ENCODE measurements around the gene AOC2.
"Not testable (repeated sequence)": the region's sequence is repeated elsewhere in the genome, so short reads cannot be mapped to it uniquely, and the experiment has no call there.

AOC2 gene

DNA sequence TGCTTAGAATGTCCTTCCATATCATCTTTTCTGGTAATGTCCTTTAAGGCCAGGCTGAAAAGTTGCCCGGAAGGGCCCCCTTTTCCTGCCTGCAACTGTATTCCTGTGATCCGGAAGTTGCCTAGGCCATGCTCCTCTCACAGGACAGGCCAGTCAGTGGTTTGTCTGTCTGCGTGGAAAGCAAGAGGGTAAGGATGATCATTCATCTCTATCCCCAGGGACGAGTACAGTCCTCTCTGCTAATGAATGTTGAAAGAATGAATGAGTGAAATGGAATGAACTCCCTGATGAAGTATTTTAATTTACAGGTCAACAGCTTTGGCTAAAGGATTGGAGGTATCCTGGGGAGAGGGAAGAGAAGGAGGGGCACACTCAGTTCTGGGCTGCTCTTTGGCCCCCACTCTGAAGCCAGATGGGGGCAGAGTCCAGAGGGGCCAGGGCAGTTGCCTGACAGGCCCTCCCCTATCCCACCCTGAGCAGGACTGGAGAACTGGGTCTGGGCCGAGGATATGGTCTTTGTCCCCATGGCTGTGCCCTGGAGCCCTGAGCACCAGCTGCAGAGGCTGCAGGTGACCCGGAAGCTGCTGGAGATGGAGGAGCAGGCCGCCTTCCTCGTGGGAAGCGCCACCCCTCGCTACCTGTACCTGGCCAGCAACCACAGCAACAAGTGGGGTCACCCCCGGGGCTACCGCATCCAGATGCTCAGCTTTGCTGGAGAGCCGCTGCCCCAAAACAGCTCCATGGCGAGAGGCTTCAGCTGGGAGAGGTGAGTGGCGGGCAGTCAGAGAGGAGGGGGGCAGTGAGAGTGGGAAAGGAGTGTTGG is 9.8 kb downstream of the AOC2 start:
- no peak for DNase-seq

DNA sequence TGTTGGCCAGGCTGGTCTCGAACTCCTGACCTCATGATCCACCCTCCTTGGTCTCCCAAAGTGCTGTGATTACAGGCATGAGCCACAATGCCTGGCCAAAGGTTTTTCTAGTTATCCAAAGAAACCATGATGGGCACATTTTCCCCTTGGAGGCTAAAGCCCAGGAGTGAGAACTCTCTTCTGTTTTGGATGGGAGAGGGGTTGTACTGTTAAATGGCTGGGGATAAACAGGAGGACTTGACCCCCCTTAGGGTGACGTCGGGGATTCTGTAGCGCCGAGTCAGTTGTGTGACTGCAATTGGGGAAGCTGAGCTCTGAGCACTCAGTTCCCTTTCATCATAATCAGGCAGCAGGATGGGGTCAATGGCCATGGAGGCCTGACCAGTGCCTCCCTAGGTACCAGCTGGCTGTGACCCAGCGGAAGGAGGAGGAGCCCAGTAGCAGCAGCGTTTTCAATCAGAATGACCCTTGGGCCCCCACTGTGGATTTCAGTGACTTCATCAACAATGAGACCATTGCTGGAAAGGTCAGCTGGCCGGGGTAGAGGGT is 10.7 kb downstream of the AOC2 start:
- no peak for DNase-seq

DNA sequence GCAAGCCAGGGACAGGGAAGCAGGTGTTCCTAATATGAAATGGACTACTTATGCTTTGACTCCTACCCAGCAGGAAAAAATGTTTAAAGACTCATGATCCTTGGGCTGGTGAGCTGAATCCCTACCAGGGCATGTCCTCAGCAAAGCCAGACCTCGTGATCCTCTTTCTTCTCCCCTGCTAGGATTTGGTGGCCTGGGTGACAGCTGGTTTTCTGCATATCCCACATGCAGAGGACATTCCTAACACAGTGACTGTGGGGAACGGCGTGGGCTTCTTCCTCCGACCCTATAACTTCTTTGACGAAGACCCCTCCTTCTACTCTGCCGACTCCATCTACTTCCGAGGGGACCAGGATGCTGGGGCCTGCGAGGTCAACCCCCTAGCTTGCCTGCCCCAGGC is 11.7 kb downstream of the AOC2 start:
- DNase-seq, result not testable (repeated sequence)

DNA sequence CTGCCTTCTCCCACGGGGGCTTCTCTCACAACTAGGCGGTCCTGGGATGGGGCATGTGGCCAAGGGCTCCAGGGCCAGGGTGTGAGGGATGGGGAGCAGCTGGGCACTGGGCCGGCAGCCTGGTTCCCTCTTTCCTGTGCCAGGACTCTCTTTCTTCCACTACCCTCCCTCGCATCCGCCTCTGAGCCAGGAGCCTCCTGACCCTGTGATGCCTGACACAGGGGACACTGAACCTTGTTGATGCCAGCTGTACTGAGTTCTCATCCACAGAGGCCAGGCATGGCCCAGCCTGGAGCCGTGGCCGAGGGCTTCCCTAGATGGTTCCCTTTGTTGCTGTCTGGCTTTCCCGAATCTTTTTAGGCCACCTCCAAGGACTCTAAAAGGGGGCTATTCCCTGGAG is 12.1 kb downstream of the AOC2 start:
- not testable (repeated sequence) for DNase-seq

DNA sequence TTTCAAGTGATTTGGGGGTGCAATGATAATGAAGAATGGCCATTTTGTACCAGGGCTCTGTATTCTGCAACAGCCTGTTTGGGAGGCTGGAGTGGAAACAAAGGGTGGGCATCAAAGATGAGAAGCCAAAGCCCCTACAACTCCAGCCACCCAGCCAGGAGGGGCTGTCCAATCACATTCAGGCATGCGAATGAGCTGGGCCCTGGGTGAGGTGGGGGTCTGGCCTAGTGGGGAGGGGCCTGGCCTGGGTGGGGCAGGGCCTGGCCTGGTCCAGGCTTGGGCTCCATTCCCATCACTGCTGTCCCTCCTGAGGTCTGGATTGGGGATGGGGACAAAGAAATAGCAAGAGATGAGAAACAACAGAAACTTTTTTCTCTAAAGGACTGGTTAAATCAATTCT is 13.0 kb downstream of the AOC2 start:
- no peak for DNase-seq

DNA sequence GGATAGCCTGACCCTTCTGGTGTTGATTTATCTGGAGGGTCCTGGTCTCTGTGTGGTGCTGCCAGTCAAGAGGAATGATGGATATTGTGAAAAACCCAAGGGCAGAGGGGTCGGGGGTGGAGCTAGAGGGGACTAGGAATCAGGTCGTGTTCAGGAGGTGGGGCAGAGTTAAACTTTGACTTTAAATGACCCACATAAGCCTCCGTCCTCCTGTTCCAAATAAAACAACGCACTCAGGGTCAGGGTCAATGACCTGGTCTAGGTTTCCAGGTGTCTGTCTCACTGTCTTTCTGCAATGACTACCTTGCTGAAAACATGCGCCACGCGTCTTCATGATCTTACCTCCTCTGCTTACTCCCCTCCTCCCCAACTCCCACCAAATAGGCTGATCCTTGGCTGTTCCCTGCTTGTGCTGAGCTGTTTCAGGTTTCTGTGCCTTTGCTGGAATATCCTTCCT is 21.3 kb downstream of the AOC2 start:
- no peak for DNase-seq

DNA sequence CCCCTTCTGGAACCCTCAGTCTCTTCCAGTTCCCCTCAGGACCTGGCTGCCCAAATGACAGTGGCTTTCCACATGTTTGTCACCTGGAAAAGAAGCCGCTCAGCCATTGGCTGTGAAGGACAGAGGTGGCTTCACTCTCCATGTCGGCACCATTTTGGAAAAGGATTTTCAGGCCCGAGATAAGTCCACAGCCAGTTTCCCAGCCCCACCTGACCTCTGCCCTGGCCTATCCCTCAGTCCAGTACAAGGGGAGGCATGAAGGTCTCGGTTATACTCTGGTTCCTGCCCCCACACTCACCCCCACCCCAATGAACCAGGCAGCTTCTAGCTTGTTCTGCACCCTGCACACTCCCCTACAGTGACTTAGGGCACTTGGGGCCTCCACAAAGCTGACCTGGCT is 21.8 kb downstream of the AOC2 start:
- no peak for DNase-seq

DNA sequence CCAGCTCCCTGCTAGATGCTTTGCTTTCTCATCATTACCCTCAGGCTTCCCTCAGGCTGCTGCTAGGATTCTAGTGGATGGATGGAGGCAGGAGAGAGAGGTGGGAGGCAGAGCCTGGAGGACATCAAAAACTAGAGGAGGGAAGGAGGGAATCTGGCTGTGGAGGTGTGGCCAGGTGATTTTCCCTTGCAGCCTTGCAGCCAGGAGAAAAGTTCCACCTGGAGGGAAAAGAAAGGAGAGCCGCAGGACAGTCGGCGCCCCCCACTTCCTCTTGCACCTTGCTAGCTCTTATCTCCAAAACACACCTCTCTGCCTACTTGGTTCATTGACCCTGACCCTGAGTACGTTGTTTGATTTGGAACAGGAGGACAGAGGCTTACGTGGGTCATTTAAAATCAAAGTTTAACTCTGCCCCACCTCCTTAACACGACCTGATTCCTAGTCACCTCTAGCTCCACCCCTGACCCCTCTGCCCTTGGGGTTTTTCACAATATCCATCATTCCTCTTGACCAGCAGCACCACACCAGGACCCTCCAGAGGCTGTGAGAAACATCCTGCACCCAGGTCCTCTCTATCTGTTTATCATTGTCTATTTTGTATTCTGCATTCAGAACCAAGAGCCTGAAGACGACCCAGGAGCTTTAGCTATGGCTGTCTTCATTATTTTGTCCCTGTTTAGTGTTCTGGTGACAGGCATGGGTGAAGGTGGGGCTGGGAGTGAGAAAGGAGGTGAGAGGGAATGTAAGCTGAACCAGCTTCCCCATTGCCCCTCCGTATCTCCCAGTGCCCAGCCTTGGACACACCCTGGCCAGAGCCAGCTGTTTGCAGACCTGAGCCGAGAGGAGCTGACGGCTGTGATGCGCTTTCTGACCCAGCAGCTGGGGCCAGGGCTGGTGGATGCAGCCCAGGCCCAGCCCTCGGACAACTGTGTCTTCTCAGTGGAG is 22.5 kb downstream of the AOC2 start:
- DNase-seq, result no peak

DNA sequence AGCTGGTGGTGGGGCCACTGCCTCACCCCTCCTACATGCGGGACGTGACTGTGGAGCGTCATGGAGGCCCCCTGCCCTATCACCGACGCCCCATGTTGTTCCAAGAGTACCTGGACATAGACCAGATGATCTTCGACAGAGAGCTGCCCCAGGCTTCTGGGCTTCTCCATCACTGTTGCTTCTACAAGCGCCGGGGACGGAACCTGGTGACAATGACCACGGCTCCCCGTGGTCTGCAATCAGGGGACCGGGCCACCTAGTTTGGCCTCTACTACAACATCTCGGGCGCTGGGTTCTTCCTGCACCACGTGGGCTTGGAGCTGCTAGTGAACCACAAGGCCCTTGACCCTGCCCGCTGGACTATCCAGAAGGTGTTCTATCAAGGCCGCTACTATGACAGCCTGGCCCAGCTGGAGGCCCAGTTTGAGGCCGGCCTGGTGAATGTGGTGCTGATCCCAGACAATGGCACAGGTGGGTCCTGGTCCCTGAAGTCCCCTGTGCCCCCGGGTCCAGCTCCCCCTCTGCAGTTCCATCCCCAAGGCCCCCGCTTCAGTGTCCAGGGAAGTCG is 23.4 kb downstream of the AOC2 start:
- not testable (repeated sequence) for DNase-seq

DNA sequence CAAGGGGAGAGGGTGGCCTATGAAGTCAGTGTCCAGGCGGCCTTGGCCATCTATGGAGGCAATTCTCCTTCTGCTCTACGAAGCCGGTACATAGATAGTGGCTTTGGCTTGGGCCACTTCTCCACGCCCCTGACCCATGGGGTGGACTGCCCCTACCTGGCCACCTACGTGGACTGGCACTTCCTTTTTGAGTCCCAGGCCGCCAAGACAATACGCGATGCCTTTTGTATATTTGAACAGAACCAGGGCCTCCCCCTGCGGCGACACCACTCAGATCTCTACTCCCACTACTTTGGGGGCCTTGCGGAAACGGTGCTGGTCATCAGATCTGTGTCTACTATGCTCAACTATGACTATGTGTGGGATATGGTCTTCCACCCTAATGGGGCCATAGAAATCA is 24.0 kb downstream of the AOC2 start:
- no peak for DNase-seq

DNA sequence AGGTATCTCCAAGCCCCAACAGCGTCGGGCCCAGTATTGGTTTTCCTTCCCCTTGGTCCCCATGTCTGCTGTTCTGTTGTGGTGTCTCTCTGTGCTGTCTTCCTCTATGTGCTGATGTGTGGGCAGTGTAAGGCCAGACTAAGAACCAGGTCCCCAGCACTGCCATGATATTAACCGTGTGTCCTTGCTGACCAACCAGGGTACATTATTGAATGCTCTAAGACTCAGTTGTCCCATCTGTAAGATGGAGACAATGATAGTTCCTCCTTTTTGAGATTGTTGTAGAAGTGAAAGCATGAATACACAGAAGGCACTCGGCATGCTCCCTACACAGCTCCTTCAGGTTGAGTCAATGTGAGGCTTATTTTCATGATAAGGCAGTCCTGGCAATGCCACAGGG is 27.3 kb downstream of the AOC2 start:
- no peak for DNase-seq

DNA sequence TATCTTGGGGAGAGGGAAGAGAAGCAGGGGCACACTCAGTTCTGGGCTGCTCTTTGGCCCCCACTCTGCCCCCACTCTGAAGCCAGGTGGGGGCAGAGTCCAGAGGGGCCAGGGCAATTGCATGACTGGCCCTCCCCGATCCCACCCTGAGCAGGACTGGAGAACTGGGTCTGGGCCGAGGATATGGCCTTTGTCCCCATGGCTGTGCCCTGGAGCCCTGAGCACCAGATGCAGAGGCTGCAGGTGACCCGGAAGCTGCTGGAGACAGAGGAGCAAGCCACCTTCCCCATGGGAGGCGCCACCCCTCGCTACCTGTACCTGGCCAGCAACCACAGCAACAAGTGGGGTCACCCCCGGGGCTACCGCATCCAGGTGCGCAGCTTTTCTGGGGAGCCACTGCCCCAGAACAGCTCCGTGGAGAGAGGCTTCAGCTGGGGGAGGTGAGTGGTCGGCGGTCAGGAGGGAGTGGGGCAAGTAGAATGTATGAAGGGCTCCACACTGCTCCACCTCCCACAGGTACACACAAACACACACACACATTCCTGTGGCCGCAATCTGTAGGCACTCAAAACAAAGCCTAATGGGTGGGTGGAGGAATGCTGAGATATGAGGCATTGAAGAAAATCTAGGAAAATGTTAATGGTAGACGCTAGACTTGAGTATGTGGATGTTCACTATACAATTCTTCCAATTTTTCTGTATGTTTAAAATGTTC is 28.0 kb downstream of the AOC2 start:
- no peak for DNase-seq

DNA sequence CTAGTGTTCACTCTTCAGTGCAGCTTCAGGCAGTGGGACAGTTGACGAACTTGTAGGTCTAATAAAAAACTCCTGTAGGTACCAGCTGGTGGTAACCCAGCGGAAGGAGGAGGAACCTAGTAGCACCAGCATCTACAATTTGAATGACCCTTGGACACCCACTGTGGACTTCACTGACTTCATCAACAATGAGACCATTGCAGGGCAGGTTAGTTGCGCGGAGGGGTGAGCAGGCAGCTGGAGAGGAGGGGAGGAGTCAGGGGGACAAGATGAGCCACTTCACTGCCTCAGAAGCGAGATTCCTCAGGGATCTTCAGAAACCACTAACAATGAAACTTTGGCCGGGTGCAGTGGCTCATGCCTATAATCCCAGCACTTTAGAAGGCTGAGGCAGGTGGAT is 28.9 kb downstream of the AOC2 start:
- no peak for DNase-seq

DNA sequence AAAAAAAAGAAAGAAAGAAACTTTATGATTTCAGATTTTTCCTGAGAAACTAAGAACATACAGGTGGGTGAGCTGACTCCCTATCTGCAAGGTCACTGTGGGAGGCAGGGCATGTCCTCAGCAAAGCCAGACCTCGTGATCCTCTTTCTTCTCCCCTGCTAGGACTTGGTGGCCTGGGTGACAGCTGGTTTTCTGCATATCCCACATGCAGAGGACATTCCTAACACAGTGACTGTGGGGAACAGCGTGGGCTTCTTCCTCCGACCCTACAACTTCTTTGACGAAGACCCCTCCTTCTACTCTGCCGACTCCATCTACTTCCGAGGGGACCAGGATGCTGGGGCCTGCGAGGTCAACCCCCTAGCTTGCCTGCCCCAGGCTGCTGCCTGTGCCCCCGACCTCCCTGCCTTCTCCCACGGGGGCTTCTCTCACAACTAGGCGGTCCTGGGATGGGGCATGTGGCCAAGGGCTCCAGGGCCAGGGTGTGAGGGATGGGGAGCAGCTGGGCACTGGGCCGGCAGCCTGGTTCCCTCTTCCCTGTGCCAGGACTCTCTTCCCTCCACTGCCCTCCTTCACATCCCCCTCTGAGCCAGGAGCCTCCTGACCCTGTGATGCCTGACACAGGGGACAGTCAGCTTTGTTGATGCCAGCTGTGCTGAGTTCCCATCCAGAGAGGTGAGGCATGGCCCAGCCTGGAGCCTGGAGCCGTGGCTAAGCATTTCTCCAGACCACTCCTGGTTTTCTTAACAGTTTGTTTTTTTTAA is 29.7 kb downstream of the AOC2 start:
- DNase-seq, result not testable (repeated sequence)

DNA sequence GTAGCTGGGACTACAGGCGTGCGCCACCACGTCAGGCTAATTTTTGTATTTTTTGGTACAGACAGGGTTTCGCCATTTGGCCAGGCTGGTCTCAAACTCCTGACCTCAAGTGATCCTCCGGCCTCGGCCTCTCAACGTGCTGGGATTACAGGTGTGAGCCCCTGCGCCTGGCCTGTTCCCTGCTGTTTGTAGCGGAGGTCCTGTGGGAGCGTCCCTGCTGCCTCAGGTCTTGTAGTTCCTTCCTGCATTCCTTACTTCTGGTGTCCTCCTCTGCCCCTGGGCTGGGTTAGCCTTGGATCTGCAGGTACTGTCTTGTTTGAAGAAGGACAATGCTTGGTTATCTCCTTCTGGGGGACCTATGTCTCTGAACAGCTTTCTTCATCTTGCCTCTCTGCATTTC is 32.7 kb downstream of the AOC2 start:
- no peak for DNase-seq

DNA sequence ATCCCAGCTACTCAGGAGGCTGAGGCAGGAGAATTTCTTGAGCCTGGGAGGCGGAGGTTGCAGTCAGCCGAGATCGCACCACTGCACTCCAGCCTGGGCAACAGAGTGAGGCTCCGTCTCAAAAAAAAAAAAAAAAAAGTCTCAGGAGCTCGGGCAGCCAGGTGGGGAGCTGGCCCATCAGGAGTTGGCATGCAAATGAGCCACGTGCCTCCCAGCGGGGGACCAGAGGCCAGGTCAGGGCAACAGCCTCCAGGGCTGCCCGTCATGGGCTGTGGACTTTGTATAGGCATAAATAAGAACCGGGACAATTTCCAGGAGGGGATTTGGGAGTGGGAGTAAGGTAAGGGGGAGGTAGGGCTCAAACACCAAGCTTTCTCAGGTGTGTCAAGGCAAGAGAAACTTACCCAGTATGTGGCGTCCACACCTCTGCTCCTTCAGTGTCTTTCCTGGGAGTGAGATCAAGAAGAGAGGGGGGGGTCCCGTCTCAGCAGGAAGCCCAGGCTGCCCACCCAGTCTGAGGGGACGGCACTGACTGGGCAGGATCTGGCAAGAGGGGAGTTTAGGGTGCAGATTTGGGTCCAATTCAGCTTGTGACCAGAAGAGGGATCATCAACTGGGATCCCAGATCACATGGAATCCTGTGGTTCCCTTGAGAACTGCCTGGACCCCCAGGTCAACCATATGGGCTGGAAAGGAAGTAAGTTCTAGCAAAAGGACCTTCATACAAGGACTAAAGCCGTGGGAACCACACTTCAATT is 33.9 kb downstream of the AOC2 start:
- DNase-seq, result no peak

DNA sequence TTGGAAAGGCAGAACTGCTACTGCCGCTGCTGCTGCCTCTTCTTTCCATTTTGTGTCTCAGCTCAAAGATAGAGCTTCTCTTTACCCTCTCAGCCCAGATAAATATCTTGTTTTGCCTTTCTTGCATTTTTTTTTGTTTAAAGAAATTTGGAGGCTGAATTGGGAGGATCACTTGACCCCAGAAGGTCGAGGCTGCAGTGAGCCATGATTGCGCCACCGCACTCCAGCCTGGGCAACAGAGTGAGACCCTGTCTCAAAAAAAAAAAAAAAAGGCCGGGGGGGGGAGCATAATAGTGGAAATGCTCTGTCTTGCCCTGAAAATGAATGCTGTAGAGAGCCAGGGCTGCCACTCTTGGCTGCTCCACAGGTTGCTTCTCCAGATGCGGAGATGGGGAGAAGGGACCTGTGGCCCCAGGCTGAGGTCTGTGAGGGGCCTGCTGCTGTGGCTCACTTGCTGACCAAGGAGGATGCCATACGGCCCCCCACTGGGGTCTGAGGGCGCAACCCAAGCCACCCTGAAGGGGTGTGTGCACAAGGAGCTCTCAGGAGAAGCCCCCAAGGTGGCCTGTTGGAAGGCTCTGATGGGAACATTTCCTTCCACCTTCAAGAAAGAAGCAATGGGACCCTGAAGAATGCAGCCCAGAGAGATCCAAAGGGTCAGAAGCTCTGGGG is 34.7 kb downstream of the AOC2 start:
- DNase-seq, result no peak

DNA sequence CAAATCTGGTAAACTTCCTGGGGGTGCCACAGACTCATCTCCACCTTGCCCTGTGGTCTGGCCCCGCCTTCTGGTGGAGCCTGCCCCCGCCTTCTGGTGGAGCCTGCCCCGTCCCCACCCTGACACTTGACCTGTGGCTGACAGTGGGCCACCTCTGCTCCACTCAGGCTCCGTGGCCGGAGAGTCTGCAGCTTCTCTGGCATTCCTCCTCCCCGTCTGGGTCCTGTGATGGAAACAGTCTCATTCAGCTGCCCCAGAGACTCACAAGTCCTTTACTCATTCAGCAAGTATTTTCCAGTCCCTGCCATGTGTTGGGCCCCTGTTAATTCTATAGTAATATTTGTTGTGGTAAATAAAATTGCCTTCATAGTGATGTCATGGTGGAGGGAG is 35.2 kb downstream of the AOC2 start:
- DNase-seq, result no peak

DNA sequence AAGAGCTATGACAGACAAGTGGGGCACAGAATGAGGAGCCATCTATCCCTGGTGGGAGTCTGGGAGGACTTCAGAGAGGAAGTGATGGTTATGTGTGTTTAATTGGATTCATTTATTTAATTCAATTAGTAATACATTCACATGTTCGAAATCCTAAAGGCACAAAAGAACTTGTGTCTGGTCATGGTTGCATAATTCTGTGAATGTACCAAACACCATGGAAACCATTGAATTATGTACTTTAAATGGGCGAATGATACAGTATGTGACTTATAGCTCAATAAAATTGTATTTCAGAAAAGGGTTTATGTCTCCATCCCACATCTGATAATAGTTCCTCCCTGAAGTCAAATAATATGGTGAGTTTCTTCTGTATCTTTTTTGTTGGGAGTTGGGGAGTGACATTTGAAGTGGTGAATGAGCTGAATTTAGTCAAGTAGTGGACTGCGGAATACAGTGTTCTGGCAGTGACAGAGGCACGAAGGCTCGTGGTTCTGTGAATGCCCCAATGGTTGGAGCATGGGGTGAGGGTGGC is 36.5 kb downstream of the AOC2 start:
- DNase-seq, result no peak

DNA sequence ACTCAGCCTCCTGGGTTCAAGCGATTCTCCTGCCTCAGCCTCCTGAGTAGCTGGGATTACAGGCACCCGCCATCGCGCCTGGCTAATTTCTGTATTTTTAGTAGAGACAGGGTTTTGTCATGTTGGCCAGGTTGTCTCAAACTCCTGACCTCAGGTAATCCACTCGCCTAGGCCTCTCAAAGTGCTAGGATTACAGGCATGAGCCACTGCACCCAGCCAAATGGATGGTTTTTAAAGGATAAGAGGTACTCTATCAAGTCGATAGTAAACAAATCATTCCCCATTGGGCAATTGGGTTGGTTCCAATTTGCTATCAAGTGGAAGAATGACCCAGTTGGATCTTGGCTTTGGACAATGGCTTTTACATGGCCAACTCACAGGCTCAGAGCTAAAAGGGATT is 37.3 kb downstream of the AOC2 start:
- not testable (repeated sequence) for DNase-seq
